ENCODE measurements around the gene DOCK9.

DNA sequence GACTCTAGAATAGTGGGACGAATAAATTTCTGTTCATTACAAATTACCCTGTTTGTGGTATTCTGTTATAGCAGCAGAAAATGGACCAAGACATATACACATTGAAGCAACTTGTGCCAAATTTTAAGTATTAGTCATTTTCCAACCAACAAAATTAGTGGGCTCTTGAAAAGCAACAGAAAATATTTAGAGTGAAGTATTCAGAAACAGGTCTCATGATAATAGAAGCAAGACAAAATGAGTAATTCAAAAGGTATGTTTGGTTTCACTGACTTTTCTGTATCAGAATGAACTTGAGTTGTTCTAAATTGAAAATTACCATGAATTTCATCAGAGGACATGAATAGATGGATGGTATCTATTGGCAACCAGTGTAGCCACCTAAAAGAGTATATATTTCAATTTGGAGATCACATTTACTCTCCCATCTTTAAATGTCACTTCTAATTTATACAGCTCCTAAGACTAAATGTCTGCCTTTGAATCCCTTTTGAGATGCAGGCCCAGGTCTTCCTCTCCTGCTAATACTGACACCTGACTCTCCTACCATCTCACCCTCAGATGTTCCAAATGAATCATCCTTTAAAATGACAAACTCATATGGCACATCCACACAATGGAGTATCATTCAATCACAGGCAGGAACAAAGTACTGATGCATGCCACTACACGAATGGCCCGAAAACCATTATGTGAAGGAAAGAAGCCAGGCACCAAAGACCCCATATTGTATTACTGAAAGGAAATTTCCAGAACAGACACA lies 40.7 kb upstream of the DOCK9 start:
- TF ChIP-seq, protein P1, sequence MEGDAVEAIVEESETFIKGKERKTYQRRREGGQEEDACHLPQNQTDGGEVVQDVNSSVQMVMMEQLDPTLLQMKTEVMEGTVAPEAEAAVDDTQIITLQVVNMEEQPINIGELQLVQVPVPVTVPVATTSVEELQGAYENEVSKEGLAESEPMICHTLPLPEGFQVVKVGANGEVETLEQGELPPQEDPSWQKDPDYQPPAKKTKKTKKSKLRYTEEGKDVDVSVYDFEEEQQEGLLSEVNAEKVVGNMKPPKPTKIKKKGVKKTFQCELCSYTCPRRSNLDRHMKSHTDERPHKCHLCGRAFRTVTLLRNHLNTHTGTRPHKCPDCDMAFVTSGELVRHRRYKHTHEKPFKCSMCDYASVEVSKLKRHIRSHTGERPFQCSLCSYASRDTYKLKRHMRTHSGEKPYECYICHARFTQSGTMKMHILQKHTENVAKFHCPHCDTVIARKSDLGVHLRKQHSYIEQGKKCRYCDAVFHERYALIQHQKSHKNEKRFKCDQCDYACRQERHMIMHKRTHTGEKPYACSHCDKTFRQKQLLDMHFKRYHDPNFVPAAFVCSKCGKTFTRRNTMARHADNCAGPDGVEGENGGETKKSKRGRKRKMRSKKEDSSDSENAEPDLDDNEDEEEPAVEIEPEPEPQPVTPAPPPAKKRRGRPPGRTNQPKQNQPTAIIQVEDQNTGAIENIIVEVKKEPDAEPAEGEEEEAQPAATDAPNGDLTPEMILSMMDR (conservative IDR thresholded peaks at IDR 0.05; ENCODE audit: low read depth, low read length), result no peak
- no peak for TF ChIP-seq EZH2 (IDR thresholded peaks at IDR 0.05; ENCODE audit: low read length, unreplicated experiment)
